ENCODE results near the gene MEN1.

GRCh38 chr11:64799256-64799622 lies 11.1 kb downstream of the MEN1 start:
- TF ChIP-seq CTCF (IDR thresholded peaks at IDR 0.05) (no peak), POLR2A (IDR thresholded peaks at IDR 0.05) (no peak)
